GM12864 (cell line): ENCODE results near the gene SMARCC2.

ENCODE experiments used
- DNase-seq: peaks from one replicate; pipeline ENCODE4 v3.0.0-alpha.2; 2011; ENCODE audit warnings: low read depth
- H3K4me3 ChIP-seq: 2 replicates; pipeline ENCODE4 v1.5.1; 2011; ENCODE audit warnings: mild to moderate bottlenecking, low read depth, low read length, control low read depth
- CTCF ChIP-seq: IDR thresholded peaks from 2 replicates; pipeline ENCODE4 v1.5.1; 2011; ENCODE audit warnings: low read depth, mild to moderate bottlenecking, moderate library complexity, low read length, control low read depth, inconsistent platforms; ENCODE audit errors: missing control alignments

Gene SMARCC2

GRCh38 chr12:56212361-56212760 lies 23.1 kb upstream of the SMARCC2 start:
- H3K4me3 ChIP-seq = no peak overlapping the region
- no peak for TF ChIP-seq CTCF
- no peak for DNase-seq

GRCh38 chr12:56208006-56208405 lies 18.7 kb upstream of the SMARCC2 start:
- H3K4me3 ChIP-seq = no peak overlapping the region
- no peak for DNase-seq
- TF ChIP-seq CTCF = no peak

GRCh38 chr12:56206452-56207166 lies 17.3 kb upstream of the SMARCC2 start:
- no peak overlapping the region for H3K4me3 ChIP-seq
- TF ChIP-seq CTCF = peak; percentile 63
- no peak for DNase-seq

- TF ChIP-seq CTCF = peak; percentile 10
- no peak for DNase-seq
These were observed 16.2 kb upstream of the SMARCC2 start for GRCh38 chr12:56205445-56205844.

GRCh38 chr12:56204275-56204674 lies 15.0 kb upstream of the SMARCC2 start:
- no peak for DNase-seq
- TF ChIP-seq CTCF = no peak
- H3K4me3 ChIP-seq = no peak overlapping the region

More at GRCh38 chr12:56205445-56205844, 16.2 kb upstream of the SMARCC2 start:
- no peak overlapping the region for H3K4me3 ChIP-seq

- TF ChIP-seq CTCF = no peak
These were observed 13.6 kb upstream of the SMARCC2 start for GRCh38 chr12:56202838-56203237.

GRCh38 chr12:56202366-56202765 lies 13.1 kb upstream of the SMARCC2 start:
- no peak overlapping the region for H3K4me3 ChIP-seq
- TF ChIP-seq CTCF = no peak
- DNase-seq = no peak

More at GRCh38 chr12:56202838-56203237, 13.6 kb upstream of the SMARCC2 start:
- no peak for DNase-seq
- H3K4me3 ChIP-seq = no peak overlapping the region
